ENCODE measurements around the gene DCBLD1. TPM values are rescaled to one million over a fixed set of nuclear protein-coding genes. Genes with fewer than 3 reads are reported as not detected.
"Not testable (repeated sequence)": the region's sequence is repeated elsewhere in the genome, so short reads cannot be mapped to it uniquely, and the experiment has no call there.

The DCBLD1 gene
- total RNA-seq, 1 donor from 2014 or later, result 12.0 TPM

DNA sequence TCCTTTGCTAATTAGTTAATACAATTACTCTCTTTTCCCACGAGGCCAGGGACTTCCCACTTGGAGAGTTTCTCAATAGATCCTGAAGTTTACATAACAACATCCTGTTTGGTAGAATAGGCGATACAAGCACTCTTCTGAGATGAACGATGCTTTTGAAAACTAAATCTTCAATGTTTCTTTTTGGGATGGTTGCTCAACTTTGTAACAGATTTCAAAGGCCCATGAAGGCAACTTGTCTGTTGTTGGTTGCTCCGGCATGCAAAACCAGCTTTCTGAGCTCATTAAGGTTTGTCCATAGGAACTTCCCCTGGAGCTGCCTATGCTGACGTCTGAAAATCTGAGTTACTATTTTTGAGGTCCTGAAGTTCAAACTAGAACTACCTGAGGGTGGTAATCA, 30.8 kb upstream of the DCBLD1 start:
- Histone ChIP-seq H3K4me3 (ENCODE audit: low read length in 3 of 3) (no peak overlapping the region), H3K27me3 (ENCODE audit: control insufficient read depth in 3 of 3, insufficient read depth in 3 of 3, low read length in 3 of 3) (no peaks in the 10 kb centered on the region), H3K4me1 (ENCODE audit: control insufficient read depth in 3 of 3, insufficient read depth in 3 of 3, low read length in 3 of 3) (peaks cover 0 to 6% (median 4%) of the 10 kb centered on the region in 3 donors), H3K9ac (ENCODE audit: low read depth in 1 of 3, low read length in 3 of 3) (no peak overlapping the region), H3K36me3 (ENCODE audit: control insufficient read depth in 3 of 3, insufficient read depth in 3 of 3, low read length in 3 of 3) (no peaks in the 10 kb centered on the region), H3K27ac (ENCODE audit: low read depth, low read length) (no peak overlapping the region), H3K9me3 (ENCODE audit: control insufficient read depth in 3 of 3, low read length in 3 of 3) (no peaks in the 10 kb centered on the region)

DNA sequence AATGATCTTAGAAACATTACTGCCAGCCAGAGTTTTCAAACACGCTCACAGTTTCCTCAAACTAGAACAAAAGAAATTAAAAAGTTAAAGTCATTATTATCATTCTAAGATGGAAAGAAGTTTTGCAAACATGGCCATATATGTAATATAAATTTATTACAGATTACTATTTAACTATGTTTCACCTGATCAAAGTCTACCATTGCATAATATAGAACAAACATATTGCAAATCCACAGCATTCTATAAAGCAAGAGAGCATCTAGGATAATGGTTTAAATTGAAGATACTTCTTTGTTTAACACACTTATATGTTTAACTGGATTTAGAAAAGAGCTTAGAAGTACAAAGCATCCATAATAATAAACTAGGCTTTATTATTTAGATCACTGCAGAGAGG, 26.2 kb upstream of the DCBLD1 start:
- Histone ChIP-seq H3K9ac (ENCODE audit: low read depth in 1 of 3, low read length in 3 of 3) (no peak overlapping the region), H3K9me3 (ENCODE audit: control insufficient read depth in 3 of 3, low read length in 3 of 3) (no peaks in the 10 kb centered on the region), H3K36me3 (ENCODE audit: control insufficient read depth in 3 of 3, insufficient read depth in 3 of 3, low read length in 3 of 3) (no peaks in the 10 kb centered on the region), H3K27me3 (ENCODE audit: control insufficient read depth in 3 of 3, insufficient read depth in 3 of 3, low read length in 3 of 3) (no peaks in the 10 kb centered on the region), H3K27ac (ENCODE audit: low read depth, low read length) (no peak overlapping the region), H3K4me3 (ENCODE audit: low read length in 3 of 3) (no peak overlapping the region), H3K4me1 (ENCODE audit: control insufficient read depth in 3 of 3, insufficient read depth in 3 of 3, low read length in 3 of 3) (no peaks in the 10 kb centered on the region)

DNA sequence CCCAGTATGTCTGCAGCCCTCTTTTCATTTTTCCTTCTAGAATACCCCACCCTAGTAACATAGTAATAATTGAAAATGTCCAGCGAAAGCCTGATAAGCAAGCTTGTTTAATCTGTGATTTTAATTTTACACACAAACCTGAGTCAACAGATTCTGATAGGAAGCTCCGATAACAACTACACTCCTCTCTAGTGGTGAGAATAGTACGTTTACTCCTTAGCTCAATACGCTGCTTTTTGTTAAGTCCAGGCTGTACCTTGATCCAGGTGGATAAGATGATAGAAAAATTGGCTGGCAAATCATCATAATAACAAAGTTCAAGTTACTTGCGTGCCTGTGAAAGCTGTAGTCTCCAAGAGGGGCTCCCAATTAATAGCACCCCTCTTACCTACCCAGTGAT, 25.5 kb upstream of the DCBLD1 start:
- H3K27ac ChIP-seq (ENCODE audit: low read depth, low read length), result no peak overlapping the region
- no peaks in the 10 kb centered on the region for H3K9me3 ChIP-seq (ENCODE audit: control insufficient read depth in 3 of 3, low read length in 3 of 3)
- H3K36me3 ChIP-seq (ENCODE audit: control insufficient read depth in 3 of 3, insufficient read depth in 3 of 3, low read length in 3 of 3), result no peaks in the 10 kb centered on the region
- H3K4me1 ChIP-seq (ENCODE audit: control insufficient read depth in 3 of 3, insufficient read depth in 3 of 3, low read length in 3 of 3), result no peaks in the 10 kb centered on the region
- H3K4me3 ChIP-seq (ENCODE audit: low read length in 3 of 3), result no peak overlapping the region
- no peaks in the 10 kb centered on the region for H3K27me3 ChIP-seq (ENCODE audit: control insufficient read depth in 3 of 3, insufficient read depth in 3 of 3, low read length in 3 of 3)
- H3K9ac ChIP-seq (ENCODE audit: low read depth in 1 of 3, low read length in 3 of 3), result no peak overlapping the region

DNA sequence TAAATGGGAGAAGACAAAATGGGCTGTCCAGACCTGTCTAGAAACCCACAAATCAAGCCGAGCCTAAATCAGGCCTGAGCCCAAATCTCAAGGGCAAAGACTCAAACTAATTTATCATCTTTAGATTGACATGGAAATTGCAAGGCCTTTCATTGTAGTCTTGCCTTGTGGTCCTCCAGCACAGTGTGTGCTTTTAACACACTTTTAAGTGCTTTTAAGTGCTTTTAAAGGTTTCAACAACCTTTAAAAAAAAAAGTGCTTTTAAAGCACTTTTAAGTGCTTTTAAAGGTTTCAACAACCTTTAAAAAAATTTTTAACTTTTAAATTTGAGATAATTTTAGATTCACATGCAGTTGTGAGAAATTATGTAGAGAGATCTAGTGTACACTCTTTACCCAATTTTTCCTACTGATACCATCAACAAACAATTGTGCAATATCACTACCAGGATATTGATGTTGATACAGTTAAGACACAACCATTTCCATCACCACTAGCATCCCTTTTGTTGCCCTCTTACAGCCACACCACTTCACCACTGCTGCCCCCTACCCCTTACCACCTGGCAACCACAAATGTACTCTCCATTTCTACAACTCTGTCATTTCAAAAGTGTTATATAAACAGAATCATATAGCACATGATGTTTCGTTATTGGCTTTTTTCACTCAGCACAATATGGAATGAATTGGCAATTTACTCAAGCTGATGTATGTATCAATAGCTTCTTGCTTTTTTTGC, 23.1 kb upstream of the DCBLD1 start:
- no peaks in the 10 kb centered on the region for H3K36me3 ChIP-seq (ENCODE audit: control insufficient read depth in 3 of 3, insufficient read depth in 3 of 3, low read length in 3 of 3)
- H3K4me1 ChIP-seq (ENCODE audit: control insufficient read depth in 3 of 3, insufficient read depth in 3 of 3, low read length in 3 of 3), result no peaks in the 10 kb centered on the region
- no peaks in the 10 kb centered on the region for H3K27me3 ChIP-seq (ENCODE audit: control insufficient read depth in 3 of 3, insufficient read depth in 3 of 3, low read length in 3 of 3)
- no peak overlapping the region for H3K9ac ChIP-seq (ENCODE audit: low read depth in 1 of 3, low read length in 3 of 3)
- no peak overlapping the region for H3K4me3 ChIP-seq (ENCODE audit: low read length in 3 of 3)
- H3K9me3 ChIP-seq (ENCODE audit: control insufficient read depth in 3 of 3, low read length in 3 of 3), result no peaks in the 10 kb centered on the region
- H3K27ac ChIP-seq (ENCODE audit: low read depth, low read length), result no peak overlapping the region

DNA sequence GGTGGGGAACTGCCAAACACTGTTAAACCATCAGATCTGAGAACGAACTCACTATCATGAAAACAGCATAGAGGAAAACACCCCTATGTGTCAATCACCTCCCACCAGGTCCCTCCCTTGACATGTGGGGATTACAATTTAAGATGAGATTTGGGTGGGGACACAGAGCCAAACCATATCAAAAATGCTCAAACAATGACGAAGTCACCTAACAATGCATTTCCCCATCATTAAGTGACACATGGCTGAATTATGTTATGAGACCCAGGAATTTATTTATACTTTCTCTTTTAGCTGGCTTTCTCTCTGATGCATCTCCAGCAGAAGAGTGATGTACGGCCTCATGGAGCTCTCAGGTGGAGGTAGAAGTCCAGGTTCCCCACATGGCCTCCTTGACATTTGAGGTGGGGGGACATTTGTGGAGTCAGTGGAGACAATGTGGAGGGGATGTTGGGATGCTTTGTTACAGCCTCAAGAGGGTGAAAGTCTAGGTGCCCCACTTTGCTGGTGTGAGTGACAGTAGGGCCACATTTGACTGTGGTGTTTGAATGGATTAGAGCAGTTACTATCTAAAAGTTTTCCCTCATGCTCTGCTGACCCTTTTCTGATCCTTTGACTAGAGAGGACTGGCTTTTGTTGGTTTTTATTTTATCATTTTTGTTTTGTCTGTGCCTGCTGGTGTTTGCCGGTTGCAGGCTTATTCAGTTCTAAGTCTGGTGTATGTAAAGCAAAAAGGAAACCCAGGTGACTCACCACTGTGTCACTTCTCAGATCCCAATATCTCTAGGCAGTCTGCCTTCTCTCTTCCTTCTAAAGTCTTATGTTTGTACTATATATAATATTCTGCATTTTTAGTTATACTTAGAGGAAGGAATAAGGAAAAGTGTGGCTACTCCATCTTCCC, 18.5 kb upstream of the DCBLD1 start:
- Histone ChIP-seq H3K9ac (ENCODE audit: low read depth in 1 of 3, low read length in 3 of 3) (no peak overlapping the region), H3K36me3 (ENCODE audit: control insufficient read depth in 3 of 3, insufficient read depth in 3 of 3, low read length in 3 of 3) (no peaks in the 10 kb centered on the region)

DNA sequence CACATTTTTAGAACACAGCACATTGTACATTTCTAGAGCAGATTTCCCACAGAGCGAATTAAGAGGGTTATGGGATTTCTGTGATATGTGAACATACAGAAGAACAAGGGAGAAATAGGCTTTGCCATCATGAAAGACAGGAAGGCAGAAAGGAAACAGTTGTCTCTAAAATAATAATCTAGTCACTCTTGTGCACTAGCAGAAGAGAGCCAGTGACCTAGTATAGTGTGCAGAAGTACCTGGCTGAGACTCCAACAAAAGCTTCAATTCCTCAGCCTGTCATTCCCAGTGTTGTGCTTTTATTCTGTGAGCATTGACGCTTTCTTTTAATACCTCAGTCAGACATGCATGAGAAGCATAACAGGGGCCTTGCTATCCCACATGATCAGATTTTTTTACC, 17.8 kb upstream of the DCBLD1 start:
- H3K36me3 ChIP-seq (ENCODE audit: control insufficient read depth in 3 of 3, insufficient read depth in 3 of 3, low read length in 3 of 3), result no peaks in the 10 kb centered on the region
- no peak overlapping the region for H3K27ac ChIP-seq (ENCODE audit: low read depth, low read length)
- H3K27me3 ChIP-seq (ENCODE audit: control insufficient read depth in 3 of 3, insufficient read depth in 3 of 3, low read length in 3 of 3), result no peaks in the 10 kb centered on the region
- H3K9me3 ChIP-seq (ENCODE audit: control insufficient read depth in 3 of 3, low read length in 3 of 3), result no peaks in the 10 kb centered on the region
- H3K9ac ChIP-seq (ENCODE audit: low read depth in 1 of 3, low read length in 3 of 3), result no peak overlapping the region
- H3K4me3 ChIP-seq (ENCODE audit: low read length in 3 of 3), result no peak overlapping the region
- H3K4me1 ChIP-seq (ENCODE audit: control insufficient read depth in 3 of 3, insufficient read depth in 3 of 3, low read length in 3 of 3), result no peaks in the 10 kb centered on the region

More for the DNA sequence above, 18.5 kb upstream of the DCBLD1 start:
- no peak overlapping the region for H3K27ac ChIP-seq (ENCODE audit: low read depth, low read length)
- no peaks in the 10 kb centered on the region for H3K9me3 ChIP-seq (ENCODE audit: control insufficient read depth in 3 of 3, low read length in 3 of 3)
- H3K27me3 ChIP-seq (ENCODE audit: control insufficient read depth in 3 of 3, insufficient read depth in 3 of 3, low read length in 3 of 3), result no peaks in the 10 kb centered on the region
- H3K4me1 ChIP-seq (ENCODE audit: control insufficient read depth in 3 of 3, insufficient read depth in 3 of 3, low read length in 3 of 3), result no peaks in the 10 kb centered on the region
- H3K4me3 ChIP-seq (ENCODE audit: low read length in 3 of 3), result no peak overlapping the region

DNA sequence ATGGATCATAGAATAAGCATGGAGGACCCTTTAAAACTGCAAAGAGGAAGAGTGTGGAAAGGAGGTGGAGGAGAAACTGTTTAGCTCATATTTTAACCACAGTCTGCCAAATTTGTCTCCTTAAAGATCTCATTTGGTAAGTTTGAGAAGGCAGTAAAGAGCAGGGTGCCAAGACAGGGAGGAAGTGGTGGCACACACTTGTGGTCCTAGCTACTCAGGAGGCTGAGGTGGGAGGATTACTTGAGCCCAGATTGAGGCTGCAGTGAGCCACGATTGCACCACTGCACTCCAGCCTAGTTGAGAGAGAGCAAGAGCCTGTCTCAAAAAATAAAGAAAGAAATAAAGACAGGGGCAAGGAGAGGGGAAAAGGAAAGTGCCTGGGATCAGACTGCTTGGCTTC, 16.8 kb upstream of the DCBLD1 start:
- Histone ChIP-seq H3K27ac (ENCODE audit: low read depth, low read length) (no peak overlapping the region), H3K27me3 (ENCODE audit: control insufficient read depth in 3 of 3, insufficient read depth in 3 of 3, low read length in 3 of 3) (no peaks in the 10 kb centered on the region), H3K9ac (ENCODE audit: low read depth in 1 of 3, low read length in 3 of 3) (no peak overlapping the region), H3K4me3 (ENCODE audit: low read length in 3 of 3) (no peak overlapping the region), H3K36me3 (ENCODE audit: control insufficient read depth in 3 of 3, insufficient read depth in 3 of 3, low read length in 3 of 3) (no peaks in the 10 kb centered on the region), H3K4me1 (ENCODE audit: control insufficient read depth in 3 of 3, insufficient read depth in 3 of 3, low read length in 3 of 3) (no peaks in the 10 kb centered on the region), H3K9me3 (ENCODE audit: control insufficient read depth in 3 of 3, low read length in 3 of 3) (no peaks in the 10 kb centered on the region)

DNA sequence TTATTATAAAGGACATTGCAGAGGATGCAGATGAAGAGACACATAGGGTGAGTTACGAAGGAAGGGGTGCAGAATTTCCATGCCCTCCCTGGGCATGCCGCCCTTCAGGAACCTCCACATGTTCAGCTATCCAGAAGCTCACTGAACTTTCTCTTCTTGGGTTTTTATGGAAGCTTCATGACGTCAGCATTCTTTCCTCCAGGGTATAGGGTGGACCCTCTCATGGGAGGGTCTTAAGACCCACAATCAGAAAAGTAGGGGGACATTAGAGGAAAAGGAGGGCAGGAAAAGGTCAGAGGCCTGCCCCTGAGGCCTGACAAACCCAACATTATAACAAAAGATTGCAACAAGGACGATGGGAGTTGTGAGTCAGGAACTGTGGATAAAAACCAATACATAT, 14.6 kb upstream of the DCBLD1 start:
- H3K9me3 ChIP-seq (ENCODE audit: control insufficient read depth in 3 of 3, low read length in 3 of 3), result no peaks in the 10 kb centered on the region
- H3K27ac ChIP-seq (ENCODE audit: low read depth, low read length), result no peak overlapping the region
- no peaks in the 10 kb centered on the region for H3K4me1 ChIP-seq (ENCODE audit: control insufficient read depth in 3 of 3, insufficient read depth in 3 of 3, low read length in 3 of 3)
- H3K4me3 ChIP-seq (ENCODE audit: low read length in 3 of 3), result no peak overlapping the region
- H3K36me3 ChIP-seq (ENCODE audit: control insufficient read depth in 3 of 3, insufficient read depth in 3 of 3, low read length in 3 of 3), result no peaks in the 10 kb centered on the region
- H3K9ac ChIP-seq (ENCODE audit: low read depth in 1 of 3, low read length in 3 of 3), result no peak overlapping the region
- H3K27me3 ChIP-seq (ENCODE audit: control insufficient read depth in 3 of 3, insufficient read depth in 3 of 3, low read length in 3 of 3), result no peaks in the 10 kb centered on the region

DNA sequence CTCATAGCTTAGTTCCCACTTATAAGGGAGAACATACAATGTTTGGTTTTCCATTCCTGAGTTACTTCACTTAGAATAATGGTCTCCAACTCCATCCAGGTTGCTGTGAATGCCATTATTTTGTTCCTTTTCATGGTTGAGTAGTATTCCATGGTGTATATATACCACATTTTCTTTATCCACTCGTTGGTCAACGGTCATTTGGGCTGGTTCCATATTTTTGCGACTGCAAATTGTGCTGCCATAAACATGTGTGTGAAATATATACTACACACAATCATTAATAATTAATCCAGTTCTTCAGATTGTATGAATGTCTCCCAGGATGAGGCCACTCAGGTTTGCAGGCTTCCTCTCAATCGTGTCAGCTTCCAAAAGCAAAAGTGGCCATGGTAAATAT, 13.9 kb upstream of the DCBLD1 start:
- not testable (repeated sequence) for H3K27ac ChIP-seq (ENCODE audit: low read depth, low read length); H3K4me1 ChIP-seq (ENCODE audit: control insufficient read depth in 3 of 3, insufficient read depth in 3 of 3, low read length in 3 of 3); H3K27me3 ChIP-seq (ENCODE audit: control insufficient read depth in 3 of 3, insufficient read depth in 3 of 3, low read length in 3 of 3); H3K4me3 ChIP-seq (ENCODE audit: low read length in 3 of 3); H3K36me3 ChIP-seq (ENCODE audit: control insufficient read depth in 3 of 3, insufficient read depth in 3 of 3, low read length in 3 of 3); H3K9ac ChIP-seq (ENCODE audit: low read depth in 1 of 3, low read length in 3 of 3); H3K9me3 ChIP-seq (ENCODE audit: control insufficient read depth in 3 of 3, low read length in 3 of 3)

DNA sequence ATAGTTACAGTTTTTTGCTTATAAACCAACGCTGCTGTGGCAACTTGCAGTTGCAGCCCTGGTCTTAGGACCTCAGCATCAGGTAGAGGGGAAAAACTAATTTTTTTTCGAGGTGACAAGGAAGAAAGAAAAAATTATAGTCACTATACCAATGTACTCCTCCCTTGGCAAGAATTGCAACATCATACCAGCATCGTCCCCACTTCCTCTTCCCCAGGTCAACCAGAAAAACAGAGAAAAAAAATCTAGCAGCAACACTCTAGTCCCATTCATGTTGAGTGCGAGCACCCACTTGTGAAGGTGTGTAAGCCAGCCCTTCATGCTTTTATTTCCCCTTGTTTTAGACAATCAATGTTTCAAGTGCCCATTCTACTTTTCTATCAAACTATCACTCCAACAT, 13.1 kb upstream of the DCBLD1 start:
- H3K9me3 ChIP-seq (ENCODE audit: control insufficient read depth in 3 of 3, low read length in 3 of 3), result no peaks in the 10 kb centered on the region
- H3K9ac ChIP-seq (ENCODE audit: low read depth in 1 of 3, low read length in 3 of 3), result no peak overlapping the region
- H3K36me3 ChIP-seq (ENCODE audit: control insufficient read depth in 3 of 3, insufficient read depth in 3 of 3, low read length in 3 of 3), result no peaks in the 10 kb centered on the region
- H3K27me3 ChIP-seq (ENCODE audit: control insufficient read depth in 3 of 3, insufficient read depth in 3 of 3, low read length in 3 of 3), result no peaks in the 10 kb centered on the region
- H3K4me3 ChIP-seq (ENCODE audit: low read length in 3 of 3), result no peak overlapping the region
- no peaks in the 10 kb centered on the region for H3K4me1 ChIP-seq (ENCODE audit: control insufficient read depth in 3 of 3, insufficient read depth in 3 of 3, low read length in 3 of 3)
- H3K27ac ChIP-seq (ENCODE audit: low read depth, low read length), result no peak overlapping the region
